Left forelimb (tissue), 1 donor: ENCODE measurements around the gene SPEG.

Source experiments
- DNase-seq: peaks from one replicate; pipeline ENCODE4 v3.0.0-alpha.2; 2018; ENCODE audit warnings: low spot score

Gene SPEG

DNA sequence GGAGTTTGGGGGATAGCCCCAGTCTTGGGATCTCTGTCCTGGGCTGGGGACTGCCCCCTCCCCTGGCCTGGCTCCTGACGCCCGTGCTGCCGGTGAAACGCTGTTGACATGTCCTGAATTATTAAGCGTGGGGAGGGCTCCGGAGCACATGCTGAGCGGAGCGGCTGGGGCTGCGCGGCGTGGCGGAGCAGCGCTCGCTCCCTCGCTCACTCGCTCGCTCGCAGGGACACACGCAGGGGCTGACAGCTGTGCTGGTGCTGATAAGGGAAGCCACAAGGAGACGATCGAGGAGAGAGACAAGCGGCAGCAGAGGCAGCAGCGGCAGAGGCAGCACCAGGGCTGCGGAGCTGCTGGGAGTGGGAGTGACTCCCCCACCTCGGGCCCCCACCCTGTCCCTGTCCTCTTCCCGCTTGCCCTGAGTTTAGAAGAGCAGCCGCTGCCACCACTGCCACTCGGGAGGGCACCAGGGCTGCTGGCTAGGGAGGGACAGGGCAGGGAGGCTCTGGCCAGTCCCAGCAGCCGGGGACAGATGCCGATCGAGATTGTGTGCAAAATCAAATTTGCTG is 79.6 kb downstream of the SPEG start, which contains the start of gene ASIC4:
Gene ASIC4 (plus strand): TSS at position 287 of the 566 bp plus-strand sequence. CDS start 243 bp downstream, at position 530.
- no peak for DNase-seq

- no peak for DNase-seq
Measured at GRCh38 chr2:219514836-219515235, 80.2 kb downstream of the SPEG start.

DNA sequence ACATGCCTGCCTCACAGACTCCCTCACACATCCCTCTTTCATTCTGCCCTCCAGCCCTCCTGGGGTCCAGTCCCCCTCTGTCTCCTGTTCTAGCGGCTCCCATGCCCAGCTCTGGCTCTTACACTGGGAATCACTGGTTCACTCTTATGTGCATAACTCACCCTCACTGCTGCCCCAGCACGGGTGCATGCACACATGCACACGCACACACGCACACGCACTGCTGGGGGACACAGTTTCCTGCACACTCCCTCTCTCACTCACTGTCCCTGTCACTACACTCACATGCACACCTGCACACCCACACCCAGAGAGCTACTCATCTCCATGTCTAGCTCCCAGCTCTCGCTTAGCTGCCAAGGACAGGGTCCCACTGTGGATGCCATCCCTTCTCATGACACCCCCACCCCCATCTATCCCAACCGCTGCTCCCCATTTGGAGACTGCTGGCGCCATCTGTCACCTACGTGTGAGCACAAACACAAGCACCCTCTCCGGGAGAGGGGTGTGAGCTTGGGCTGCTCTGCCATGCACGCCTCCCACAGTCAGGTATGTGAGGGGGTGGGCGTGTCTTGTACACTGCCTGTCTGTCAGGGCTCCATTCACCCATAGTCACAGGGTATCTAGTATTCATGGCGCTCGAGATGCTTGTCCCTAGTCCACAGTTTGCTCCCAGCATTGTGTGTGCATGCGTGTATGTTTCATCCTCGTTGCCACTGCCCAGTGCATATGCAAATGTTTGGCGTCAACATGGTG is 81.4 kb downstream of the SPEG start:
- no peak for DNase-seq

- DNase-seq: no peak
Measured at GRCh38 chr2:219516888-219517287, 82.2 kb downstream of the SPEG start.

DNA sequence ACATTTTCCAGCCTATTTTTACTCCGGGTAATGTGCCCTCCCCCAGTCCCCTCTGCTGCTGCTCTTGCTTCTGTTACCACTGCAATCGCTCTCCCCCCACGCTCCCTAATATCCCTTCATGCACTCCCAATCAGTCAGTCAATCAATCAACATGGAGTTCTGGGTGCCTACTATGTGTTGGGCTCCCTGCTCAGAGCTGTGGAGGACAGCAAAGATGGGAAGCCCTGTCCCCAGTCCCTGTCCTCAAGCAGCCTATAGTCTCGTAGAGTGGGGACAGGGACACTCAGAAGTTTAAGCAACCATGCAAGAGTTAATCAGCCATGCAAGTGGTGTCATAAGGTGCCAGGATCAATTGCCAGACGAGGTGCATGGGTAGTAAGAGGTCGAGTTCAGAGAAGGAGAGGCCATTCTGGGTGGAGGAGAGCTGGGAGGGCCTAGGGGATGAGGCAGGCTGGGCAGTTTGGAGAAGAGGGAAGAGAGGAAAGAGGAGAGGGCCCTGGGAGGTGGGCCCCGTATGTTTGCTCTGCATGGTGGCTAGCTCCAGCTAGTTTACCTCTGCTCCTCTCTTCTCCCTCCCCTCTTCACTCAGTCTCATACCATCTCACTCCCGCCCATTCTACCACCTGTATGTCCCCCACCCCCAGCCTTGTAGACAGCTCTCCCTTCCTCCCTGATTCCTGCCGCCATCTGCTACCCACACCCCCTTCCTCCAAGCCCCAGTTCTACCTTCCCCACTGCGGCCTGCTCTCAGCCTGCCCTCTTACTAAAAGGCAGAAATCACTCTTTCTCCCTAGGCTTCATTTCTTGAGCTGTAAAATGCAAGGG is 83.5 kb downstream of the SPEG start:
- no peak for DNase-seq

DNA sequence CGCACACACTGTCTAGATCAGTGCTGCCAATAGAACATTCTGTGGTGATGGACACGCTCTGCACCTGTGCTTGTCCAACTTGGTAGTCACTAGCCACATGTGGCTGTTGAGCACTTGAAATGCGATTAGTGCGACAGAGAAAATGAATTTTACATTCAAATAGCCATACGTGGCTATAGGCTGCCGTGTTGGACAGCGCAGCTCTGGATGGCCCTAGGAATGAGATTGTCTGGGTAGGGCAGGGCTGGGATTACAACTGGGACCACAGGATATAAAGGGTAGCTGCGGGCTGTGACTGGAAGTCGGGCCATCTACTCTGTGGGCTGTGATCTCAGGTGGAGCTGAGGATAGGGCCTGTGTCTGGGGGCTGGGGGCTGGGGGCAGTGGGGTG is 84.9 kb downstream of the SPEG start:
- no peak for DNase-seq

GRCh38 chr2:219520079-219520478 is 85.4 kb downstream of the SPEG start:
- DNase-seq: no peak

- no peak for DNase-seq
Measured at GRCh38 chr2:219521066-219521880, 86.6 kb downstream of the SPEG start.

DNA sequence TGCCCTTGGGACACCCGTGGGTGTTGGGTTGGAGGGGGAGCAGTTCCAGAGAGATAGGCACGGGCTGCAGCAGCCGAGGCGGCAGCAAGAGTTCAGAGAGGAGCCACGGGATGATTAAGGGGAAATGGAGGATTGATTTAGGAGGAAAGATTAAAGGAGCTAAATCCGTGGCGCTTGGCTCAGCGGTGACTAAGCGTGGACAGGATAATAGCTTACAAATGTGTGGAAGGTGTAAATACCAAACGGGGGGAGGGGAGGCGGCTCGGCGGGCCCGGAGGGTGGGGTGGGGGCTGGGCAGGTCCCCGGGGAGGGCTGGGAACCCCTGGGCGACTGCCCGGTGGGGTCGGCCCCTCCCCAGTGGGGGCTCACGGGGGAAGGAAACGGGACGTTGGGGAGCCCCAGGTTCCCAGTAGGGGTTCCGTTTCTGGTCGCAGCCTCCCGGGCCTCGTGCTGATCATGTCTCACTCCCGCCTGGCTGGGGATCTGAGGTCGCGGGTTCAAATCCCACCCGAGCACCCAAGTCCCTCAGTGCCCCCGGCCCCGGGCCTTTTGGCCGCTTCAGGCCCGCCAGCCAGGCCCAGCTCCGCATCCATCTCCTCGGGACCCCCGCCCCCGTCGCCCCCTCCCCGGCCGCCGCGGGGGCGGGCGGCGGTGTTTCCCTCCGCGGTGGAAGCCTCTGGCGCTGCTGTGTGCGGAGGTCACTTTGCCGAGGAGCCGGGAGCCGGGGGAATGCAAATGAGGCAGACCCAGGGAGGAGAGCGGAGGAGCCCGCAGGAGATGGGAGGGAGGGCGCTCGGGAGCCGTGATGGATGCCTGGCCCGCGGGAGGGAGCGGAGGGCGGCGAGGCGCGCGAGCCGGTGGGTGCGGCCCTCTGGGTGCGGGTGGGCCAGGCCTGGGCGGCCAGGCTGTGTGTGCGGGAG is 87.7 kb downstream of the SPEG start:
- DNase-seq: no peak

- no peak for DNase-seq
Measured at GRCh38 chr2:219523031-219523671, 88.5 kb downstream of the SPEG start.

- DNase-seq: no peak
Measured at GRCh38 chr2:219524817-219525216, 90.2 kb downstream of the SPEG start.

DNA sequence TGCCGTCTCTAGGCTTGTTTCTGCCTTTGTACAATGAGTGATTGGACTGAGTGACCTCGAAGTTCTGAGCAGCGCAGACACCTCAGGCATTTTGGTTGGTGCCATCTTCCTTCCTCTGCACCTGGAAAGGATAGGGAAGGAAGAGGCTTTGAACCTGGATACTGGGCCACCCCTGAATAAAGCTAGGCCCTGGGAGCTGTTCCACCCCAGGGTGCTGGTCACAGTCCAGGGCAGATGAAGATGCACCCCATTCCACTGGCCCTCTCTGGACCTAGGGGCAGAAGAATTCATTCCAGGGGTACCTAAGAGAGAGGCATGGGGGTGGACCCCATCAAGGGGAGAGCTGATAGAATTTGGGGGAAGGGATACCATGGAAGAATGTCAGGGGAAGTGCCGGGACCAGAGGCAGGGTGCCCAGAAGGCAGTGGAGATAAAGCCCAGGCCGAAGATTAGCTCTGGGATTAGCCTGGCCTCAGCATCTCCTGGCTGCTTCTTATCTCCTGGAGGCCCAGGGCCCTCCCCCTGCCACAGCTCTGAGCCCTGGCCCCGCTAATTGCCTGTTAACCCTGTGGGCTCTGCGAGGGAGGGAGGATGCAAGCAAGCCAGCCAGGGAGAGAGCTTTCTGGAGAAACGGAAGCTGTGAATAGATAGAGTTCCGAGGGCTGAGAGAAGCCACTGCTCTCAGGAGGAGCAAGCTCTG is 91.0 kb downstream of the SPEG start:
- no peak for DNase-seq

DNA sequence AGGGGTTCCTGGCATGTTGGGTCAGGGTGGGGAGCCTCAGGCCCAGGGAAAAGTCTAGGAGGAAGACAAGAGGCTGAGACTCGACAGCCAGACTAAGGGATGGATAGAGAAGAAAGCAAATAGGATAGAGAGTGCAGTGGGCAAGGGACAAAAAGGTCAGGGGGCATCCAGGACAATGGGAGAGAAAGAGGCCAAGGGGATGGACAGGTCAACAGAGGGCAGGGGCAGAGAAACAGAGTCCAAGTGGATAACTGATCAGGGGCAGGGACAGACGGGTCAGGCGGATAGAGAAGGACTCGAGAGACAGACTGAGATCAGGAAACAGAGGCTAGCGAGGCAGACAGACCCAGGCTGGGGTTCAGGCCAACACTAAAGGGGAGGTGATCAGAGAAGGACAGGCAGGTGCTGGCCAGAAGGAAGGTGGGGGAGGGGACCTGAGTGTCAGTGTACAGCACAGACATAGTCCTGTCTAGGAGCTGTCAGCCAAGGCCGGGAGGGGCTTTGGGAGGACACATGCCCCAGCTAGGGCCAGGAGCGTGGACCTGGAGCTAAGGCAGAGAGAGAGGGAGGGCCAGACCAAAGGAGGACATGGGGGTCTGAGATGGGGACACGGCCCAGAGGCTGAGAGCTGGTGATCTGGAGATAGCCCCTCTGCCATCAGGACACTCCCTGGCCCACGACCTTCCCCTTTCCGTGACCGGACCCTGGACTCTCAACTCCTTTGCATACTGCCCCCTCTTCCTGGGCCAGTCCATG is 91.9 kb downstream of the SPEG start:
- DNase-seq: no peak

DNA sequence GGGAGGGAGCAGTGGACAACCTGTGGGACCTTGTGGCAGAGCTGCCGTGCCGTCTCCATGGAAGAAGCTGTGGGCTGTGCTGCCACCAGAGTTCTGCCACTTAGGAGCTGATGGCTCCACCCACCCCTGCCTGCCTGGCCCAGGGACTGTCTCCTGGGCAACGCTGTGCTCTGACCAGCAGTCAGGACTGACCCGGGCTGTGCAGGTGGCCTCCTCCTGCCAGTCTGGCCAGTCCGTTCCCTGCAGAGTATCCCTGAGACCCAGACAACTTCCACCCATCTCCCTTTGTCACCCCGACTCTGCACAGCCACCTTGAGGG is 92.4 kb downstream of the SPEG start:
- DNase-seq: no peak

GRCh38 chr2:219527472-219527871 is 92.8 kb downstream of the SPEG start:
- DNase-seq: no peak

- peak; percentile 91 for DNase-seq
Measured at GRCh38 chr2:219530048-219530963, 95.7 kb downstream of the SPEG start.

GRCh38 chr2:219531639-219532377 is 97.2 kb downstream of the SPEG start:
- DNase-seq: no peak

DNA sequence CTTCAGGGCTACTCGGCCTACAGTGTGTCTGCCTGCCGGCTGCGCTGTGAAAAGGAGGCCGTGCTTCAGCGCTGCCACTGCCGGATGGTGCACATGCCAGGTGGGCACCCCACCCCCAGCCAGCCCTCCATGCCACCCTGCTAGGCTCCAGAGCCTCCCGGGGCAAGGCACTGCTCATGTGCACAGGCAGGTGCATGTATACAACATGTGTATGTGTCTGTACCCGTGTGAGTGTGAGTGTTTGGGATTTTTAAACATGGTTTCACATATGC is 97.7 kb downstream of the SPEG start:
- DNase-seq: no peak
